Loucy (cell line): ENCODE data around the gene RNU6-9.

ENCODE experiments used
- CTCF ChIP-seq: fragments of 200-600 bp; sonication (generic); conservative IDR thresholded peaks from 2 replicates; pipeline ENCODE4 v1.5.1; 2014; ENCODE audit warnings: mild to moderate bottlenecking, antibody characterized with exemption, low read length
- EZH2phosphoT487 ChIP-seq: fragments of 200-600 bp; IDR thresholded peaks from 2 replicates; pipeline ENCODE4 v1.6.1; 2018; ENCODE audit warnings: antibody characterized with exemption, mild to moderate bottlenecking, moderate library complexity, borderline replicate concordance

DNA sequence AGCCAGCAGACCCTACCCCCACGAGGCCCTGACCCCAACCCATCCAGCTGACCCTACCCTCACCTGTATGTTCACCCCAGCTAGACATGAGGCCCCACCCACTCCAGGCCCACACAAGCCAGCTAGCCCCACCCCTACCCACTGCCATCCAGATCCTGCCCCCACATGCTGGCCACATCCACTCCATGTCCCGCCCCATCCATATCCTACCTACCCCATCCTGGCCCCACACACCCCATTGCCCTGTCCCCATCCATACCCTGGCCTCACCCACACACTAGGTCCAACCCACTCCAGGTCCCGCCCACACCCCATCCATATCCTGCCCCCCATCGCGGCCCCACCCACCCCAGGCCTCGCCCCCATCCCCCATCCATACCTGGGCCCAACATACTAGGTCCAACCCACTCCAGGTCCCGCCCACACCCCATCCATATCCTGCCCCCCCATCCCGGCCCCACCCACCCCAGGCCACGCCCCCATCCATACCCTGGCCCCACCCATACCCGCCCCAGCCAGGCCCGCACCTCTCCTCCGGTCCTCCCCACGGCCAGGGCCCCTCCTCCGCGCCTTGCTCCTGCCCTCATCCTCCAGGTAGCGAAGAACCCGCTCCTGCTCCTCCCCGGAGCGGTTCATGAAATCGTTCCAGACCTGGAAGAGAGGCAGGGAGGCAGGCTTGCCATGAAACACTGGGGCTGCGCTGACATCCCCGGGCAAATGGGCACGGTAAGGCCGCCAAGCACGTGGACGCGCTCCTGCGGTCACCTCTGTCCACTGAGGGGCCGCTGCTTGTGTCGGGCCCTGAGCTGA lies 7.2 kb downstream of the RNU6-9 start:
- TF ChIP-seq CTCF (no peak), EZH2phosphoT487 (no peak)
